Nephron progenitor cell (in vitro differentiated cells): Measurements from ENCODE around the gene ZNF500.
"Not testable (repeated sequence)": the region's sequence is repeated elsewhere in the genome, so short reads cannot be mapped to it uniquely, and the experiment has no call there.

Experiments
- DNase-seq: peaks from one replicate; pipeline ENCODE4 v3.0.0; 2021
- H3K27ac Mint-ChIP-seq: 2 replicates; pipeline ENCODE4 v1.8.0; 2021; ENCODE audit warnings: mild to moderate bottlenecking, moderate library complexity, mixed read lengths
- H3K27me3 Mint-ChIP-seq: 2 replicates; pipeline ENCODE4 v1.8.0; 2021; ENCODE audit warnings: mild to moderate bottlenecking, low read depth, mixed read lengths; ENCODE audit not compliant: poor library complexity
- H3K36me3 Mint-ChIP-seq: 2 replicates; pipeline ENCODE4 v1.8.0; 2021; ENCODE audit warnings: low read depth, mixed read lengths
- H3K4me1 Mint-ChIP-seq: 2 replicates; pipeline ENCODE4 v1.8.0; 2021; ENCODE audit warnings: mixed read lengths
- H3K4me3 Mint-ChIP-seq: 2 replicates; pipeline ENCODE4 v1.8.0; 2021; ENCODE audit warnings: mild to moderate bottlenecking, moderate library complexity, mixed read lengths
- H3K9me3 Mint-ChIP-seq: 2 replicates; pipeline ENCODE4 v1.8.0; 2021; ENCODE audit warnings: mild to moderate bottlenecking, moderate library complexity, mixed read lengths
- TF ChIP-seq, protein P1 (sequence below): fragments of 200-600 bp; sonication (generic); IDR thresholded peaks from 2 replicates; pipeline ENCODE4 v1.5.0; 2021; ENCODE audit warnings: antibody characterized with exemption

Gene ZNF500

DNA sequence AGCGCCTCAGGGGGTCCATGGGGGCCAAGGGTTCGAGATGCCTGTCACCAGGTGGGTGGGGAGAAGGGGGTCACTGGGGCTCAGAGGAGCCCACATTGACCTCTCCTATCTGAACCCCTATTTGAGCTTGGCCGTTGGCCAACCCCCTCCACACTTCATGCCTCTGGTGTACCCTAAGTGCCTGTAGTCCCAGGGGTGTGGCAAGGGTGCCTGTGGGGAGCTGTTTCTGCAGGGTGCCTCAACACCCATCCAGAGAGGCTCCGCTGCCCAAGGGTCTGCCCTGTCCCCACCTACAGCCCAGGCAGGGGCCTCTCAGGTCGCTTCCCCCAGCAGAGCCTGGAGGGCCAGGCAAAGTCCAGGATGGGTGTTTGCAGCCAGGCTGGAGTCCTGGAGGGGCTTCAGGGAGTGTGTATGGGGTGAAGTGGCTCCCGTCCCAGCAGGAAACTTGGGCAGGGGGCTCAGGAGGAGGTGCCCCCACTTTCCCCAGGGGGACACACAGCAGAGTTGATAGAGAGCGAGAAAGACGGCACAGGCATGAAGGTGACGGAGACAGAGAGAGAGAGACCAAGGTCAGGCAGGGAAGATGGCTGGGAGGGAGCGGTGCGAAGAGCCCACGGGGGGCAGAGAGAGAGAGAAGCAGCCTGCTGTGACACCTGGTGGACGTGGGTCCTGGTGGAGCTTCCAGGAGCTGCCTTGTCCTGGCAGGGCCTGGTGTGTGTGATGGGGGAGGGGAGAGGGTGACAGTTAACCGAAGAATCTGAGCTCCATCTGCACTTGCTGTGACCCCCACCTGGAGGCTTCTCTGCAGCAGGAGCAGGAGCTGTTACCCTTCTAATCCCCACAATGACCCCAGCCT is 20.9 kb upstream of the ZNF500 start, which contains the start of gene SEPTIN12:
TSS of gene SEPTIN12 (minus strand) at position 719 of the 856 bp plus-strand sequence. CDS start at position 19, 700 bp downstream.
- Mint-ChIP-seq H3K36me3 (no peaks in the 10 kb centered on the region), H3K4me3 (no peak within 1 kb of the TSS), H3K27ac (peak within 1 kb of the TSS; percentile 70), H3K4me1 (peaks cover 18% of the 10 kb centered on the region), H3K27me3 (peaks cover 5% of the 10 kb centered on the region), H3K9me3 (no peaks in the 10 kb centered on the region)
- TF ChIP-seq, protein P1, sequence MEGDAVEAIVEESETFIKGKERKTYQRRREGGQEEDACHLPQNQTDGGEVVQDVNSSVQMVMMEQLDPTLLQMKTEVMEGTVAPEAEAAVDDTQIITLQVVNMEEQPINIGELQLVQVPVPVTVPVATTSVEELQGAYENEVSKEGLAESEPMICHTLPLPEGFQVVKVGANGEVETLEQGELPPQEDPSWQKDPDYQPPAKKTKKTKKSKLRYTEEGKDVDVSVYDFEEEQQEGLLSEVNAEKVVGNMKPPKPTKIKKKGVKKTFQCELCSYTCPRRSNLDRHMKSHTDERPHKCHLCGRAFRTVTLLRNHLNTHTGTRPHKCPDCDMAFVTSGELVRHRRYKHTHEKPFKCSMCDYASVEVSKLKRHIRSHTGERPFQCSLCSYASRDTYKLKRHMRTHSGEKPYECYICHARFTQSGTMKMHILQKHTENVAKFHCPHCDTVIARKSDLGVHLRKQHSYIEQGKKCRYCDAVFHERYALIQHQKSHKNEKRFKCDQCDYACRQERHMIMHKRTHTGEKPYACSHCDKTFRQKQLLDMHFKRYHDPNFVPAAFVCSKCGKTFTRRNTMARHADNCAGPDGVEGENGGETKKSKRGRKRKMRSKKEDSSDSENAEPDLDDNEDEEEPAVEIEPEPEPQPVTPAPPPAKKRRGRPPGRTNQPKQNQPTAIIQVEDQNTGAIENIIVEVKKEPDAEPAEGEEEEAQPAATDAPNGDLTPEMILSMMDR: no peak
- no peak for DNase-seq

DNA sequence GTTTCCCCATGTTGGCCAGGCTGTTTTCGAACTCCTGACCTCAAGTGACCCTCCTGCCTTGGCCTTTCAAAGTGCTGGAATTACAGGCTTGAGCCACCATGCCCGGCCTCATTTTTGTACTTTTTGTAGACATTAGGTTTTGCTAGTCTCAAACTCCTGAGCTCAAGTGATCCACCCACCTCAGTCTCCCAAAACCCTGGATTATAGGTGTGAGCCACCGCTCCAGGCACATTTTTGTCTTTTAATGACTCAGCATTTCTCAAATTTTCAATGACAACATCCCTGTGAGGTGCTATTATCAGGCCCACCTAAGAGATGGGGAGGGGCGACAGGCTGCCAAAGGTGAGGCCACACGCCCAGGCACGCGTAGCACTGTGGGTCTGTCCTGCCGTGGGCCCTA is 20.1 kb upstream of the ZNF500 start:
- no peak overlapping the region for H3K4me3 Mint-ChIP-seq
- DNase-seq: no peak
- no peaks in the 10 kb centered on the region for H3K9me3 Mint-ChIP-seq
- TF ChIP-seq, protein P1: no peak
- H3K27ac Mint-ChIP-seq: no peak overlapping the region
- H3K36me3 Mint-ChIP-seq: no peaks in the 10 kb centered on the region
- peaks cover 10% of the 10 kb centered on the region for H3K27me3 Mint-ChIP-seq
- H3K4me1 Mint-ChIP-seq: peaks cover 18% of the 10 kb centered on the region

DNA sequence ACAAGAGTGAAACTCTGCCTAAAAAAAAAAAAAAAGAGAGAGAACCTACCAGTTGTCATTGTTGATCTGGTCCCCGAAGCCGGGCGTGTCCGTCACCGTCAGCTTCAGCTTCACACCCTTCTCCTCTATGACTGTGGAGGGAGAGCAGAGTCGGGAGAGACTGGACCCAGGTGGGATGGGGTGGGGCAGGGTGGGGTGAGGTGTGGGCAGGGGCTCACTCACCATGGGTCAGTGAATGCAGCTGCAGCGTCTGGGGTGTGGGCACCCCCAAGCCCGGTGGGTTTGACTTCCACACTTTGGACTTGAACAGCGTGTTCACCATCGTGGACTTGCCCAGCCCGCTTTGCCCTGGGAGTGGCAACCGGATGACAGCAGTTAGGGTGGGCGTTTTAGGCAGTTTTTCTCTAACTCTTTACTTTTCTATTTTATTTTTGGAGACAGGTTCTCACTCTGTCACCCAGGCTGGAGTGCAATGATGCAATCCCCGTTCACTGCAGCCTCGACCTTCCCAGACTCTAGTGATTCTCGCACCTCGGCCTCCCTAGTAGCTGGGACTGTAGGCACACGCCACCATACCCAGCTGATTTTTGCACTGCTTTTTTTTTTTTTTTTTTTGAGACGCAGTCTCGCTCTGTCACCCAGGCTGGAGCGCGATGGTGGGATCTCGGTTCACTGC is 18.9 kb upstream of the ZNF500 start:
- Mint-ChIP-seq H3K4me1 (peaks cover 18% of the 10 kb centered on the region), H3K36me3 (no peaks in the 10 kb centered on the region), H3K9me3 (no peaks in the 10 kb centered on the region), H3K4me3 (no peak overlapping the region), H3K27me3 (peaks cover 7% of the 10 kb centered on the region), H3K27ac (no peak overlapping the region)
- TF ChIP-seq, protein P1: no peak
- no peak for DNase-seq

DNA sequence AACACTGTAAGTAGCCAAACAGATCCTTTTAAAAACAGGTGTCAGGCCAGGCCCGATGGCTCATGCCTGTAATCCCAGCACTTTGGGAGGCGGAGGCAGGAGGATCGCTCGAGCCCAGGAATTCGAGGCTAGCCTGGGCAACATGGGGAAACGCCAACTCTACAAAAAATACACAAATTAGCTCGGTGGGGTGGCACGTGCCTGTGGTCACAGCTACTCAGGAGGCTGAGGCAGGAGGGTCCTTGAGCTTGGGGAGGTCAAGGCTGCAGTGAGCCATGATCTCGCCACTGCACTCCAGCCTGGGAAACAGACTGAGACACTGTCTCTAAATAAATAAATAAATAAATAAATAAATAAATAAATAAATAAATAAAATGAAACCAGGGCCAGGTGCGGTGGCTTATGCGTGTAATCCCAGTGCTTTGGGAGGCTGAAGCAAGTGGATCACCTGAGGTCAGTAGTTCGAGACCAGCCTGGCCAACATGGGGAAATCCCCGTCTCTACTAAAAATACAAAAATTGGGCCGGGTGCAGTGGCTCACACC is 17.6 kb upstream of the ZNF500 start:
- H3K4me3 Mint-ChIP-seq, H3K27ac Mint-ChIP-seq, DNase-seq, H3K9me3 Mint-ChIP-seq, H3K27me3 Mint-ChIP-seq, H3K36me3 Mint-ChIP-seq: not testable (repeated sequence)
- peaks cover 17% of the 10 kb centered on the region for H3K4me1 Mint-ChIP-seq

DNA sequence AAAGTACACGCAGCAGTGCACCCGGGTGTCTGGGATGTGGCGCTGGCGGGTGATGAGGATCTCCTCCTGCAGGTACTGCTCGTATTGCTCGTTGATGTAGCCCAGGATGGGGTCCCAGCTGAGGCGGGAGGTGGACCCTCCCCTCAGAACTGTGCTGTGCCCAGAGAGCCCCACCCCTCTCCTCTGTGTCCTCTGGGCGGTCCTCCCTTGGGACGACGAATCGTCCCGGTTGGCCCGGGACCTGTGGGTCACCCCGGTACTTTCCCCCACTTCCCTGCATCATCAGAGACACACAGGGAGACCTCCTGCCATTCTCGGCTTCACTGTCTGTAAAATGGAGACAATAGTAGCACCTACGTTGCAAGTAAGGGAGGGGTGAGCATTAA is 17.0 kb upstream of the ZNF500 start:
- no peak for DNase-seq
- TF ChIP-seq, protein P1: no peak
- Mint-ChIP-seq H3K4me3 (no peak overlapping the region), H3K27me3 (peaks cover 10% of the 10 kb centered on the region), H3K9me3 (no peaks in the 10 kb centered on the region), H3K4me1 (peaks cover 13% of the 10 kb centered on the region), H3K36me3 (no peaks in the 10 kb centered on the region), H3K27ac (no peak overlapping the region)

DNA sequence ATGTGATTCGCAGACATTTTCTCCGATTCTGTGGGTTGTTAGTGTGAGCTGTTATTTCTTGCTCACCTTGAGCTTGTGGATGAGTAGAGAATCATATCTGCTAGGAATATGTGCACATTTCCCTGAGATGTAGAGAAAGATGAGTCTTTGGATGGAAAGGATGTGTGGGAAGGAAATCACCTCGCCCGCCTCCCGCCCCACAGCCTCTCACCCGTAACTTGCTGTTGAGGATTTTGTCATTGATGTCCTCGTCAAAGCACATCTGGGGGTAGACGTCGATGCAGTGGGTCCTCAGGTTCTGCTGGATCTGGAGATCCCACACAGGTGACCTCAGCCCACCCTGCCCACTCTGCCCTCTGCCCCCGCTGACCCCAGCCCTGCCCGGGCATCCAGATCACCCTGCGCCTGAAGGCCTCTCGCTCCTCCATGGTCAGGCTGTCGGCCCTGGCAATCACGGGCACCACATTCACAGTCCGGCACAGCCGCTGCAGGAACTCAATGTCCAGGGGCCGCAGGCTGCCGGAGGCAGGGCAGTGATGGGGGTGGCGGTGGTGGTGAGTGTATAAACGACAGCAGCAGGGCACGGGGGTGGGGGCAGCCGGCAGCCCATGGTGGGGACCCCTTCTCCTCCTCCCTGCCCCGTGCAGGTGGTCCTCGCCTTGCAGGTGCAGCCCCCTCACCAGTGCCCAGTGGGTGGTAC is 16.4 kb upstream of the ZNF500 start:
- H3K4me3 Mint-ChIP-seq: no peak overlapping the region
- H3K4me1 Mint-ChIP-seq: peaks cover 8% of the 10 kb centered on the region
- H3K27me3 Mint-ChIP-seq: peaks cover 10% of the 10 kb centered on the region
- no peak overlapping the region for H3K27ac Mint-ChIP-seq
- TF ChIP-seq, protein P1: no peak
- no peaks in the 10 kb centered on the region for H3K9me3 Mint-ChIP-seq
- H3K36me3 Mint-ChIP-seq: no peaks in the 10 kb centered on the region
- no peak for DNase-seq
